HepG2 (cell line): ENCODE data around the gene FYTTD1. TPM values are rescaled to one million over a fixed set of nuclear protein-coding genes. Genes with fewer than 3 reads are reported as not detected.

ENCODE experiments used
- ATAC-seq: fragments of 200-7000 bp; cut with Tn5 transposase; 3 replicates; pipeline ENCODE4 v1.9.1; 2020; ENCODE audit warnings: mild to moderate bottlenecking, moderate library complexity
- BruUV-seq: library from RNA; stranded (reverse); fragments of 400-500 nt; replicated peaks from 2 replicates; lab custom pipeline; 2021; lab: Mats Ljungman, UMichigan
- CTCF ChIA-PET: fragments of 300-600 bp; formaldehyde crosslinking; extraction: SDS; loops from one replicate; lab custom pipeline; 2021; ENCODE audit warnings: low total read pairs, inconsistent platforms, low intra/inter-chr PET ratio; lab: Yijun Ruan, JAX
- POLR2A ChIA-PET: fragments of 350-600 bp; sonication (Branson Sonifier 250); formaldehyde crosslinking; loops from one replicate; lab custom pipeline; 2020; ENCODE audit warnings: antibody characterized with exemption, inconsistent platforms; lab: Yijun Ruan, JAX
- DNase-seq: peaks from one replicate; pipeline ENCODE4 v3.0.0-alpha.2; 2015; ENCODE audit warnings: low spot score
- FAIRE-seq: peaks from 3 replicates; lab custom pipeline; 2011; peaks lifted over from hg19 to GRCh38; lab: Jason Lieb, UNC
- H2AFZ ChIP-seq: one replicate; pipeline ENCODE4 v1.6.1; 2011; ENCODE audit warnings: low read length, inconsistent platforms
- H3K27ac ChIP-seq: fragments of 300-600 bp; 3 replicates; pipeline ENCODE4 v1.8.0; 2011; ENCODE audit warnings: mixed run types, mild to moderate bottlenecking, mixed read lengths, low read length, inconsistent platforms; ENCODE audit not compliant: insufficient read depth; ENCODE audit errors: extremely low read length
- H3K27me3 ChIP-seq, 2 experiments: fragments of 200-600 bp in 1 of 2; 2 replicates in 1 of 2; 3 replicates in 1 of 2; pipeline versions ENCODE4 v1.6.0 to v1.8.0; 2011; ENCODE audit warnings: low read length in 2 of 2, mild to moderate bottlenecking in 2 of 2, moderate library complexity in 2 of 2, inconsistent platforms in 1 of 2; ENCODE audit not compliant: insufficient read depth in 2 of 2, control insufficient read depth in 1 of 2
- H3K36me3 ChIP-seq, 2 experiments: fragments of 200-600 bp in 1 of 2; replicated peaks in 1 of 2; 2 replicates in 1 of 2; 3 replicates in 1 of 2; pipeline versions ENCODE4 v1.5.1 to v1.8.0; 2011; ENCODE audit warnings: low read length in 2 of 2, inconsistent platforms in 1 of 2; ENCODE audit not compliant: insufficient read depth in 2 of 2, control insufficient read depth in 1 of 2
- H3K4me1 ChIP-seq: 2 replicates; pipeline ENCODE4 v1.5.1; 2012; ENCODE audit warnings: low read length, inconsistent platforms; ENCODE audit not compliant: insufficient read depth
- H3K4me2 ChIP-seq: 2 replicates; pipeline ENCODE4 v1.6.0; 2011; ENCODE audit warnings: low read depth, low read length, inconsistent platforms
- H3K4me3 ChIP-seq, 3 experiments: fragments of 200-600 bp in 1 of 3; sonication (generic), shearing (Covaris generic) in 1 of 3; replicated peaks in 1 of 3; 2 replicates each; pipeline ENCODE4 v1.5.1; 2011 to 2016; ENCODE audit warnings: low read length in 3 of 3, inconsistent platforms in 2 of 3, low read depth in 2 of 3, mild to moderate bottlenecking in 2 of 3, control low read depth in 1 of 3, mixed read lengths in 1 of 3; ENCODE audit not compliant: insufficient read depth in 1 of 3
- H3K79me2 ChIP-seq: one replicate; pipeline ENCODE4 v1.6.1; 2011; ENCODE audit warnings: low read length, inconsistent platforms; ENCODE audit not compliant: insufficient read depth
- H3K9ac ChIP-seq: 2 replicates; pipeline ENCODE4 v1.6.0; 2011; ENCODE audit warnings: mild to moderate bottlenecking, low read depth, low read length, inconsistent platforms; ENCODE audit not compliant: insufficient read depth
- H3K9me3 ChIP-seq: 2 replicates; pipeline ENCODE4 v1.5.1; 2012; ENCODE audit warnings: mild to moderate bottlenecking, low read length
- H4K20me1 ChIP-seq: 2 replicates; pipeline ENCODE4 v1.6.0; 2011; ENCODE audit warnings: inconsistent platforms, mild to moderate bottlenecking, low read length, moderate library complexity; ENCODE audit not compliant: insufficient read depth
- GPN1 ChIP-seq: sonication (generic); formaldehyde crosslinking; IDR thresholded peaks from 2 replicates; pipeline ENCODE4 v1.5.1; 2020; ENCODE audit warnings: missing genetic modification reagents, borderline replicate concordance
- GZF1 ChIP-seq: sonication (generic); formaldehyde crosslinking; IDR thresholded peaks from 2 replicates; pipeline ENCODE4 v1.5.1; 2020; ENCODE audit warnings: mild to moderate bottlenecking, missing genetic modification reagents
- MED8 ChIP-seq: sonication (generic); formaldehyde crosslinking; IDR thresholded peaks from 2 replicates; pipeline ENCODE4 v1.8.1; 2023; ENCODE audit warnings: mild to moderate bottlenecking, missing genetic modification reagents; ENCODE audit not compliant: insufficient replicate concordance
- MTF1 ChIP-seq: sonication (generic); formaldehyde crosslinking; IDR thresholded peaks from 2 replicates; pipeline ENCODE4 v1.5.0; 2020; ENCODE audit warnings: missing genetic modification reagents
- NR3C1 ChIP-seq: sonication (generic); formaldehyde crosslinking; IDR thresholded peaks from 2 replicates; pipeline ENCODE4 v1.4.0; 2020; ENCODE audit warnings: missing genetic modification reagents
- RXRB ChIP-seq: IDR thresholded peaks from 2 replicates; pipeline ENCODE4 v1.6.1; 2016; ENCODE audit warnings: borderline replicate concordance, missing genetic modification reagents, missing compliant biosample characterization
- ZFYVE20 ChIP-seq: sonication (generic); formaldehyde crosslinking; IDR thresholded peaks from 2 replicates; pipeline ENCODE4 v1.8.0; 2023; ENCODE audit warnings: low read depth, mild to moderate bottlenecking, moderate library complexity, missing genetic modification reagents, borderline replicate concordance
- ZNF557 ChIP-seq: sonication (generic); formaldehyde crosslinking; IDR thresholded peaks from 2 replicates; pipeline ENCODE4 v1.4.0; 2020; ENCODE audit warnings: missing genetic modification reagents
- WGBS: methylation state at CpG from one replicate; pipeline ENCODE4 v1.1.6; 2017; ENCODE audit warnings: low lambda C conversion rate; 5-methylcytosine and 5-hydroxymethylcytosine counted together
- in situ Hi-C: cut with HindIII; loops from 2 replicates; pipeline ENCODE4 v1.10.0; 2017; ENCODE audit warnings: low pct_unique_long_range_greater_than_20kb; ENCODE audit not compliant: extremely low pct_ligation_motif_present
- intact Hi-C: fragments of 100-400 bp; cut with micrococcal nuclease; formaldehyde crosslinking; loops from one replicate; pipeline ENCODE4 v1.10.0; 2022; ENCODE audit not compliant: unreplicated experiment
- polyA plus RNA-seq, 8 experiments: library from polyadenylated mRNA; depleted of rRNA in 3 of 8; stranded (reverse) in 7 of 8; unstranded in 1 of 8; fragments of >200 nt; fragmentation: Illumina TruSeq in 4 of 8; extraction: Trizol in 4 of 8; gene quantifications; 2 replicates each; pipeline versions ENCODE4 v1.2.1 to v1.2.3, GENCODE V29; 2011 to 2016; ENCODE audit warnings: low read depth in 4 of 8, missing spikeins in 1 of 8, mixed read lengths in 1 of 8; ENCODE audit not compliant: insufficient read depth in 1 of 8
- total RNA-seq, 5 experiments: library from RNA; depleted of rRNA; stranded (reverse); fragments of >200 nt; fragmentation: Illumina TruSeq; extraction: Trizol; gene quantifications; 2 replicates each; pipeline ENCODE4 v1.2.3, GENCODE V29; 2016; ENCODE audit warnings: low read depth in 1 of 5
- TF ChIP-seq, protein P1 (sequence below): IDR thresholded peaks from 2 replicates; pipeline ENCODE4 v1.6.1; 2016; ENCODE audit warnings: mild to moderate bottlenecking
- TF ChIP-seq, protein P2 (sequence below): sonication (generic); formaldehyde crosslinking; conservative IDR thresholded peaks from 2 replicates; pipeline ENCODE4 v1.8.0; 2022; ENCODE audit warnings: missing genetic modification reagents
- TF ChIP-seq, protein P3 (sequence below): IDR thresholded peaks from 2 replicates; pipeline ENCODE4 v1.6.1; 2016; ENCODE audit warnings: control low read depth
- TF ChIP-seq, protein P4 (sequence below): IDR thresholded peaks from 2 replicates; pipeline ENCODE4 v1.6.1; 2016; ENCODE audit warnings: low read depth, control low read depth
- TF ChIP-seq, protein P5 (sequence below): sonication (generic); formaldehyde crosslinking; IDR thresholded peaks from 2 replicates; pipeline ENCODE4 v1.4.0; 2020; ENCODE audit warnings: missing genetic modification reagents
- TF ChIP-seq, protein P6 (sequence below): IDR thresholded peaks from 2 replicates; pipeline ENCODE4 v1.6.1; 2012; ENCODE audit warnings: inconsistent platforms
- TF ChIP-seq, protein P7 (sequence below): sonication (generic); formaldehyde crosslinking; IDR thresholded peaks from 2 replicates; pipeline ENCODE4 v1.5.1; 2020; ENCODE audit warnings: missing genetic modification reagents, mild to moderate bottlenecking, borderline replicate concordance

Gene FYTTD1
- total and polyA plus RNA-seq, 2 of the 13 experiments (the other 11 are each of a cell fraction or from before 2014, with no cell fraction given) = 6.5 to 28.8 TPM

DNA sequence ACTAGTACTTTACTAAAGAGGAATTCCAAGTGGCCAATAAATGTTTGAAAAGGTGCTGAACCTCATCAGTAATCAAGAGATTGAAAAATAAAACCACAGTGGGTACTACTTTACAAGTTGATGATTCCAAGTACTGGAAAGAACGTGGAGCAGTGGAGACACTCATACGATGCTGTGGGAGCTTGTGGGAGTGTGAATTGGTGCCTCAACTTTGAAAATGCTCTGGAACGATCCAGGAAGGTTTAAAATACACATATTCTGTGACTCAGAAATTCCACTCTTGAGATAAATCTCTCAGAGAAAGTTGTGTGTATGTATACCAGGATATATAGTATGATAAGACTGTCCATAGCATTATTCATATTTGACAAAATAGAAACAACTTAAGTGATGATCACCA, 50.7 kb downstream of the FYTTD1 start:
- BruUV-seq = no TSS peak
- Histone ChIP-seq H3K27me3 (no peaks in the 10 kb centered on the region; a peak in 1 of 5 replicates), H3K4me2 (no peak overlapping the region), H3K36me3 (peaks cover 0 to 8% of the 10 kb centered on the region in 2 experiments; a peak in 3 of 5 replicates), H2AFZ (no peak overlapping the region), H3K4me3 (no peak overlapping the region), H3K27ac (no peak overlapping the region), H3K79me2 (peaks cover 86% of the 10 kb centered on the region), H3K9me3 (no peaks in the 10 kb centered on the region), H3K9ac (no peak overlapping the region), H4K20me1 (peaks cover 19% of the 10 kb centered on the region; the same call in 1 of the 2 replicates), H3K4me1 (peaks cover 20% of the 10 kb centered on the region)
- in situ Hi-C loops (no loop called here), intact Hi-C loops (no loop called here)
- ChIA-PET CTCF (no interaction called here), POLR2A (no interaction called here)
- ATAC-seq (no peak), FAIRE-seq (no peak), DNase-seq (no peak)
- WGBS = 94% methylated on average over 3 of the region's 3 CpGs
- no peak for TF ChIP-seq MTF1 (CRISPR knock-in tag)
- TF ChIP-seq, protein P1, sequence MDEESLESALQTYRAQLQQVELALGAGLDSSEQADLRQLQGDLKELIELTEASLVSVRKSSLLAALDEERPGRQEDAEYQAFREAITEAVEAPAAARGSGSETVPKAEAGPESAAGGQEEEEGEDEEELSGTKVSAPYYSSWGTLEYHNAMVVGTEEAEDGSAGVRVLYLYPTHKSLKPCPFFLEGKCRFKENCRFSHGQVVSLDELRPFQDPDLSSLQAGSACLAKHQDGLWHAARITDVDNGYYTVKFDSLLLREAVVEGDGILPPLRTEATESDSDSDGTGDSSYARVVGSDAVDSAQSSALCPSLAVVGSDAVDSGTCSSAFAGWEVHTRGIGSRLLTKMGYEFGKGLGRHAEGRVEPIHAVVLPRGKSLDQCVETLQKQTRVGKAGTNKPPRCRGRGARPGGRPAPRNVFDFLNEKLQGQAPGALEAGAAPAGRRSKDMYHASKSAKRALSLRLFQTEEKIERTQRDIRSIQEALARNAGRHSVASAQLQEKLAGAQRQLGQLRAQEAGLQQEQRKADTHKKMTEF = no peak
- TF ChIP-seq, protein P2, sequence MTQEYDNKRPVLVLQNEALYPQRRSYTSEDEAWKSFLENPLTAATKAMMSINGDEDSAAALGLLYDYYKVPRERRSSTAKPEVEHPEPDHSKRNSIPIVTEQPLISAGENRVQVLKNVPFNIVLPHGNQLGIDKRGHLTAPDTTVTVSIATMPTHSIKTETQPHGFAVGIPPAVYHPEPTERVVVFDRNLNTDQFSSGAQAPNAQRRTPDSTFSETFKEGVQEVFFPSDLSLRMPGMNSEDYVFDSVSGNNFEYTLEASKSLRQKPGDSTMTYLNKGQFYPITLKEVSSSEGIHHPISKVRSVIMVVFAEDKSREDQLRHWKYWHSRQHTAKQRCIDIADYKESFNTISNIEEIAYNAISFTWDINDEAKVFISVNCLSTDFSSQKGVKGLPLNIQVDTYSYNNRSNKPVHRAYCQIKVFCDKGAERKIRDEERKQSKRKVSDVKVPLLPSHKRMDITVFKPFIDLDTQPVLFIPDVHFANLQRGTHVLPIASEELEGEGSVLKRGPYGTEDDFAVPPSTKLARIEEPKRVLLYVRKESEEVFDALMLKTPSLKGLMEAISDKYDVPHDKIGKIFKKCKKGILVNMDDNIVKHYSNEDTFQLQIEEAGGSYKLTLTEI (CRISPR knock-in tag) = no peak
- TF ChIP-seq, protein P3, sequence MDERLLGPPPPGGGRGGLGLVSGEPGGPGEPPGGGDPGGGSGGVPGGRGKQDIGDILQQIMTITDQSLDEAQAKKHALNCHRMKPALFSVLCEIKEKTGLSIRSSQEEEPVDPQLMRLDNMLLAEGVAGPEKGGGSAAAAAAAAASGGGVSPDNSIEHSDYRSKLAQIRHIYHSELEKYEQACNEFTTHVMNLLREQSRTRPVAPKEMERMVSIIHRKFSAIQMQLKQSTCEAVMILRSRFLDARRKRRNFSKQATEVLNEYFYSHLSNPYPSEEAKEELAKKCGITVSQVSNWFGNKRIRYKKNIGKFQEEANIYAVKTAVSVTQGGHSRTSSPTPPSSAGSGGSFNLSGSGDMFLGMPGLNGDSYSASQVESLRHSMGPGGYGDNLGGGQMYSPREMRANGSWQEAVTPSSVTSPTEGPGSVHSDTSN (CRISPR knock-in tag) = no peak
- no peak for TF ChIP-seq ZNF557
- TF ChIP-seq, protein P4, sequence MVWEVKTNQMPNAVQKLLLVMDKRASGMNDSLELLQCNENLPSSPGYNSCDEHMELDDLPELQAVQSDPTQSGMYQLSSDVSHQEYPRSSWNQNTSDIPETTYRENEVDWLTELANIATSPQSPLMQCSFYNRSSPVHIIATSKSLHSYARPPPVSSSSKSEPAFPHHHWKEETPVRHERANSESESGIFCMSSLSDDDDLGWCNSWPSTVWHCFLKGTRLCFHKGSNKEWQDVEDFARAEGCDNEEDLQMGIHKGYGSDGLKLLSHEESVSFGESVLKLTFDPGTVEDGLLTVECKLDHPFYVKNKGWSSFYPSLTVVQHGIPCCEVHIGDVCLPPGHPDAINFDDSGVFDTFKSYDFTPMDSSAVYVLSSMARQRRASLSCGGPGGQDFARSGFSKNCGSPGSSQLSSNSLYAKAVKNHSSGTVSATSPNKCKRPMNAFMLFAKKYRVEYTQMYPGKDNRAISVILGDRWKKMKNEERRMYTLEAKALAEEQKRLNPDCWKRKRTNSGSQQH (CRISPR knock-in tag) = no peak
- no peak for TF ChIP-seq GPN1 (CRISPR knock-in tag)
- TF ChIP-seq GZF1 = no peak
- TF ChIP-seq, protein P5, sequence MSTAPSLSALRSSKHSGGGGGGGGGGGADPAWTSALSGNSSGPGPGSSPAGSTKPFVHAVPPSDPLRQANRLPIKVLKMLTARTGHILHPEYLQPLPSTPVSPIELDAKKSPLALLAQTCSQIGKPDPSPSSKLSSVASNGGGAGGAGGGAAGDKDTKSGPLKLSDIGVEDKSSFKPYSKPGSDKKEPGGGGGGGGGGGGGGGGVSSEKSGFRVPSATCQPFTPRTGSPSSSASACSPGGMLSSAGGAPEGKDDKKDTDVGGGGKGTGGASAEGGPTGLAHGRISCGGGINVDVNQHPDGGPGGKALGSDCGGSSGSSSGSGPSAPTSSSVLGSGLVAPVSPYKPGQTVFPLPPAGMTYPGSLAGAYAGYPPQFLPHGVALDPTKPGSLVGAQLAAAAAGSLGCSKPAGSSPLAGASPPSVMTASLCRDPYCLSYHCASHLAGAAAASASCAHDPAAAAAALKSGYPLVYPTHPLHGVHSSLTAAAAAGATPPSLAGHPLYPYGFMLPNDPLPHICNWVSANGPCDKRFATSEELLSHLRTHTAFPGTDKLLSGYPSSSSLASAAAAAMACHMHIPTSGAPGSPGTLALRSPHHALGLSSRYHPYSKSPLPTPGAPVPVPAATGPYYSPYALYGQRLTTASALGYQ = no peak
- TF ChIP-seq NR3C1 (CRISPR knock-in tag) = no peak
- no peak for TF ChIP-seq ZFYVE20 (CRISPR knock-in tag)
- TF ChIP-seq, protein P6, sequence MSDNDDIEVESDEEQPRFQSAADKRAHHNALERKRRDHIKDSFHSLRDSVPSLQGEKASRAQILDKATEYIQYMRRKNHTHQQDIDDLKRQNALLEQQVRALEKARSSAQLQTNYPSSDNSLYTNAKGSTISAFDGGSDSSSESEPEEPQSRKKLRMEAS = no peak
- no peak for TF ChIP-seq MED8 (CRISPR knock-in tag)
- TF ChIP-seq, protein P7, sequence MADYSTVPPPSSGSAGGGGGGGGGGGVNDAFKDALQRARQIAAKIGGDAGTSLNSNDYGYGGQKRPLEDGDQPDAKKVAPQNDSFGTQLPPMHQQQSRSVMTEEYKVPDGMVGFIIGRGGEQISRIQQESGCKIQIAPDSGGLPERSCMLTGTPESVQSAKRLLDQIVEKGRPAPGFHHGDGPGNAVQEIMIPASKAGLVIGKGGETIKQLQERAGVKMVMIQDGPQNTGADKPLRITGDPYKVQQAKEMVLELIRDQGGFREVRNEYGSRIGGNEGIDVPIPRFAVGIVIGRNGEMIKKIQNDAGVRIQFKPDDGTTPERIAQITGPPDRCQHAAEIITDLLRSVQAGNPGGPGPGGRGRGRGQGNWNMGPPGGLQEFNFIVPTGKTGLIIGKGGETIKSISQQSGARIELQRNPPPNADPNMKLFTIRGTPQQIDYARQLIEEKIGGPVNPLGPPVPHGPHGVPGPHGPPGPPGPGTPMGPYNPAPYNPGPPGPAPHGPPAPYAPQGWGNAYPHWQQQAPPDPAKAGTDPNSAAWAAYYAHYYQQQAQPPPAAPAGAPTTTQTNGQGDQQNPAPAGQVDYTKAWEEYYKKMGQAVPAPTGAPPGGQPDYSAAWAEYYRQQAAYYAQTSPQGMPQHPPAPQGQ (CRISPR knock-in tag) = no peak
- TF ChIP-seq RXRB (CRISPR knock-in tag) = no peak
